ENCODE measurements around the gene HDAC9.

- TF ChIP-seq FOXP2 (optimal IDR thresholded peaks at IDR 0.05; ENCODE audit: control extremely low read depth, extremely low read length, insufficient read depth) = no peak
- peak; percentile 28; the same call in 1 of the 2 replicates for TF ChIP-seq POLR2AphosphoS5 (IDR thresholded peaks at IDR 0.05; ENCODE audit: borderline replicate concordance, low read depth, low read length)
These were observed 94.7 kb downstream of the HDAC9 start for GRCh38 chr7:18590241-18590640.

All from SK-N-MC (cell line).